Endodermal cell (in vitro differentiated cells): ENCODE results near the gene INSC. TPM values are rescaled to one million over a fixed set of nuclear protein-coding genes. Genes with fewer than 3 reads are reported as not detected.

Source experiments
- DNase-seq: peaks from one replicate; pipeline ENCODE4 v3.0.0-alpha.2; 2017
- H3K27ac ChIP-seq: 2 replicates; pipeline ENCODE4 v1.5.1; 2013; ENCODE audit warnings: mild to moderate bottlenecking, low read depth, low read length, moderate library complexity
- H3K27me3 ChIP-seq: 2 replicates; pipeline ENCODE4 v1.6.1; 2013; ENCODE audit warnings: mild to moderate bottlenecking, low read length, moderate library complexity; ENCODE audit not compliant: insufficient read depth, control insufficient read depth, poor library complexity, severe bottlenecking
- H3K36me3 ChIP-seq: 2 replicates; pipeline ENCODE4 v1.7.0; 2013; ENCODE audit warnings: mild to moderate bottlenecking, low read length, moderate library complexity; ENCODE audit not compliant: control insufficient read depth, insufficient read depth
- H3K4me1 ChIP-seq: one replicate; pipeline ENCODE4 v1.7.0; 2013; ENCODE audit warnings: low read length; ENCODE audit not compliant: control insufficient read depth, insufficient read depth
- H3K4me3 ChIP-seq: 2 replicates; pipeline ENCODE4 v1.5.1; 2013; ENCODE audit warnings: mild to moderate bottlenecking, low read length, moderate library complexity
- H3K9ac ChIP-seq: 2 replicates; pipeline ENCODE4 v1.6.1; 2013; ENCODE audit warnings: mild to moderate bottlenecking, low read length, moderate library complexity; ENCODE audit not compliant: poor library complexity, severe bottlenecking; ENCODE audit errors: extremely low read depth
- H3K9me3 ChIP-seq: 2 replicates; pipeline ENCODE4 v1.6.1; 2013; ENCODE audit warnings: mild to moderate bottlenecking, low read length, moderate library complexity; ENCODE audit not compliant: control insufficient read depth
- H3K27ac Mint-ChIP-seq: 2 replicates; pipeline ENCODE4 v1.8.0; 2020; ENCODE audit warnings: mixed read lengths
- H3K27me3 Mint-ChIP-seq: 2 replicates; pipeline ENCODE4 v1.8.0; 2021; ENCODE audit warnings: mild to moderate bottlenecking, mixed read lengths; ENCODE audit not compliant: insufficient read depth
- H3K36me3 Mint-ChIP-seq: 2 replicates; pipeline ENCODE4 v1.8.0; 2020; ENCODE audit warnings: low read depth, mixed read lengths
- H3K4me1 Mint-ChIP-seq: 2 replicates; pipeline ENCODE4 v1.8.0; 2020; ENCODE audit warnings: mixed read lengths
- H3K4me3 Mint-ChIP-seq: 2 replicates; pipeline ENCODE4 v1.8.0; 2020; ENCODE audit warnings: mild to moderate bottlenecking, moderate library complexity, mixed read lengths
- H3K9me3 Mint-ChIP-seq: 2 replicates; pipeline ENCODE4 v1.8.0; 2020; ENCODE audit warnings: mild to moderate bottlenecking, mixed read lengths
- WGBS, 2 experiments: methylation state at CpG; one replicate each; pipeline versions ENCODE4 v1.1.5 to v1.1.7; 2013; ENCODE audit warnings: missing lambda C conversion rate in 2 of 2, mixed read lengths in 1 of 2; ENCODE audit not compliant: insufficient coverage in 1 of 2, insufficient read length in 1 of 2; 5-methylcytosine and 5-hydroxymethylcytosine counted together
- total RNA-seq, 2 donors: library from RNA; stranded (reverse); fragmentation: NEBNext Ultra II Directional in 1 of 2; extraction: Animal tissue kit (Norgen Biotek cat#: 25700) in 1 of 2; gene quantifications; 2 replicates in 1 of 2; 3 replicates in 1 of 2; pipeline ENCODE4 v1.2.1, GENCODE V29; 2021
- TF ChIP-seq, protein P1 (sequence below): fragments of 200-600 bp; sonication (generic); conservative IDR thresholded peaks from 2 replicates; pipeline ENCODE4 v1.5.0; 2021; ENCODE audit warnings: antibody characterized with exemption, mild to moderate bottlenecking

INSC gene
- total RNA-seq, 2 donors from 2014 or later: not detected

DNA sequence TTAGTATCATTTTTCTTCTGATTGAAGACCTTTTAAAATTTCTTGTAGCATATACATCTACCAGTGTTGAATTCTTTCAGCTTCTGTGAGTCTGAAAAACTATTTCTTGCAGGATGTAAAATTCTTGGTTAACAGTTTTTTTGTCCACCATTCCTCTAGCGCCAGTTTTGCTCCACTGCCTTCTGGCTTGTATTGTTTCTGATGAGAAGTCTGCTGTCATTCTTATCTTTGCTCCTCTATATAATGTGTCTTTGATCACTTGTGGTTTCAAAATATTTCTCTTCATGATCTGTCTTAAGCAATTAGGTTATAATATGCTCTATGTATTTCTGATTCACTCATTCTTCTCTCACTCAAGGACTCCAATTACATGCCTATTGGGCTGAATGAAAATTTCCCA lies 152.3 kb downstream of the INSC start:
- Mint-ChIP-seq H3K4me3 (no peak overlapping the region), H3K36me3 (no peaks in the 10 kb centered on the region), H3K27me3 (no peaks in the 10 kb centered on the region), H3K9me3 (peaks cover 20% of the 10 kb centered on the region), H3K27ac (no peak overlapping the region), H3K4me1 (no peaks in the 10 kb centered on the region)
- peaks cover 27% of the 10 kb centered on the region for H3K9me3 ChIP-seq
- H3K4me1 ChIP-seq: no peaks in the 10 kb centered on the region
- TF ChIP-seq, protein P1, sequence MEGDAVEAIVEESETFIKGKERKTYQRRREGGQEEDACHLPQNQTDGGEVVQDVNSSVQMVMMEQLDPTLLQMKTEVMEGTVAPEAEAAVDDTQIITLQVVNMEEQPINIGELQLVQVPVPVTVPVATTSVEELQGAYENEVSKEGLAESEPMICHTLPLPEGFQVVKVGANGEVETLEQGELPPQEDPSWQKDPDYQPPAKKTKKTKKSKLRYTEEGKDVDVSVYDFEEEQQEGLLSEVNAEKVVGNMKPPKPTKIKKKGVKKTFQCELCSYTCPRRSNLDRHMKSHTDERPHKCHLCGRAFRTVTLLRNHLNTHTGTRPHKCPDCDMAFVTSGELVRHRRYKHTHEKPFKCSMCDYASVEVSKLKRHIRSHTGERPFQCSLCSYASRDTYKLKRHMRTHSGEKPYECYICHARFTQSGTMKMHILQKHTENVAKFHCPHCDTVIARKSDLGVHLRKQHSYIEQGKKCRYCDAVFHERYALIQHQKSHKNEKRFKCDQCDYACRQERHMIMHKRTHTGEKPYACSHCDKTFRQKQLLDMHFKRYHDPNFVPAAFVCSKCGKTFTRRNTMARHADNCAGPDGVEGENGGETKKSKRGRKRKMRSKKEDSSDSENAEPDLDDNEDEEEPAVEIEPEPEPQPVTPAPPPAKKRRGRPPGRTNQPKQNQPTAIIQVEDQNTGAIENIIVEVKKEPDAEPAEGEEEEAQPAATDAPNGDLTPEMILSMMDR: no peak
- H3K9ac ChIP-seq: no peak overlapping the region
- H3K4me3 ChIP-seq: no peak overlapping the region
- H3K27me3 ChIP-seq: no peaks in the 10 kb centered on the region
- DNase-seq: no peak
- 100% methylated on average over 1 of the region's 1 CpG; no CpG with 5 or more reads in 1 of the 2 experiments for WGBS, 2 experiments
- H3K27ac ChIP-seq: no peak overlapping the region
- H3K36me3 ChIP-seq: no peaks in the 10 kb centered on the region

DNA sequence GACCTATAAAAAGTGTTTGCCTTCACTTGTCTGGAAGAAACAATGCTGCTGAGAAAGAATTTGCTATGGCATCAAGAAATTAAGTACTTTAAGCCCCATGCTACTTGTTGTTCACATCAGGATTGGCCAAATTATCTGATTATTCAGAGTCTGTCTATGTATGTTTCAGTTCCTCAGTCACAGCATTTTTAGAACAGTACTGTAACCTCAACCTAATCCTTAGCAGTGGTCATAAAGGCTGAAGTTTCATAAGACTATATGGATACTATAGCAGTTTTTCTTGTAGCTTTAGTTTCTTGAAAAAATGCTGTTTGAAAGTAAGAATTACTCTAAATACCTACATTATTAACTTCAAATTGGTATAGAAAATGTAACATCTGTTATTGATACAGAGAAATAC lies 153.9 kb downstream of the INSC start:
- no peaks in the 10 kb centered on the region for H3K36me3 Mint-ChIP-seq
- TF ChIP-seq, protein P1: no peak
- H3K27ac ChIP-seq: no peak overlapping the region
- peaks cover 20% of the 10 kb centered on the region for H3K9me3 Mint-ChIP-seq
- H3K4me1 Mint-ChIP-seq: no peaks in the 10 kb centered on the region
- H3K9ac ChIP-seq: no peak overlapping the region
- DNase-seq: no peak
- peaks cover 27% of the 10 kb centered on the region for H3K9me3 ChIP-seq
- H3K27me3 Mint-ChIP-seq: no peaks in the 10 kb centered on the region
- no peaks in the 10 kb centered on the region for H3K36me3 ChIP-seq
- H3K27me3 ChIP-seq: no peaks in the 10 kb centered on the region
- H3K4me3 Mint-ChIP-seq: no peak overlapping the region
- H3K4me3 ChIP-seq: no peak overlapping the region
- H3K27ac Mint-ChIP-seq: no peak overlapping the region
- H3K4me1 ChIP-seq: no peaks in the 10 kb centered on the region

DNA sequence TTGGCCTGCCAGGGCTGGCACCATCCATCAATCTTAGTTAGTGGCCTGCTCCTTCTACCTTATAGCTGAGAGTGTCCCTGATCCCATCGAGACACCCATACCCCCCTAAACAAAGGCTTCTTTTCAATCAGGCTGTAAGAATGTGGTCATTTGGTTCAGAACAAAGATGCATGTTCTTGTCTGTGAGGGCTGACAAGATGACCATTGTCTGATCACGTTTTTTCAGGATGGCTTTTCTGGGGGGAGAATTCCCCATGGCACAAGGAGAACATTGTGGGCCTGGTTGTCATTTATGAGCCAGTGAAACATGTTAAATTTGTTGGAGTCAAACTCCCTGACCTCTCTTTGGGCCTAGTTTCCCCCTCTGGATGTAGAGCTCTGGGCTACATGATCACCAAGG lies 160.4 kb downstream of the INSC start:
- Histone ChIP-seq H3K36me3 (no peaks in the 10 kb centered on the region), H3K4me3 (no peak overlapping the region), H3K9me3 (no peaks in the 10 kb centered on the region), H3K27me3 (no peaks in the 10 kb centered on the region), H3K9ac (no peak overlapping the region), H3K27ac (peak overlapping the region; percentile 73), H3K4me1 (peaks cover 3% of the 10 kb centered on the region)
- DNase-seq: no peak
- Mint-ChIP-seq H3K27ac (no peak overlapping the region), H3K27me3 (no peaks in the 10 kb centered on the region), H3K36me3 (no peaks in the 10 kb centered on the region), H3K4me3 (no peak overlapping the region), H3K9me3 (no peaks in the 10 kb centered on the region), H3K4me1 (peaks cover 16% of the 10 kb centered on the region)
- 68% methylated on average over 2 of the region's 2 CpGs; no CpG with 5 or more reads in 1 of the 2 experiments for WGBS, 2 experiments
- TF ChIP-seq, protein P1: no peak
